K562 treated with DMSO at 1 percent for 4 hours (cell line): Measurements from ENCODE around the gene LEO1. TPM values are rescaled to one million over a fixed set of nuclear protein-coding genes. Genes with fewer than 3 reads are reported as not detected.

Experiments used
- total RNA-seq: library from RNA; unstranded; fragments of 300-600 nt; gene quantifications from 2 replicates; pipeline ENCODE4 v1.2.3, GENCODE V29; 2022; ENCODE audit not compliant: insufficient read depth

The LEO1 gene
- 22.4 TPM in 2 replicates for total RNA-seq

DNA sequence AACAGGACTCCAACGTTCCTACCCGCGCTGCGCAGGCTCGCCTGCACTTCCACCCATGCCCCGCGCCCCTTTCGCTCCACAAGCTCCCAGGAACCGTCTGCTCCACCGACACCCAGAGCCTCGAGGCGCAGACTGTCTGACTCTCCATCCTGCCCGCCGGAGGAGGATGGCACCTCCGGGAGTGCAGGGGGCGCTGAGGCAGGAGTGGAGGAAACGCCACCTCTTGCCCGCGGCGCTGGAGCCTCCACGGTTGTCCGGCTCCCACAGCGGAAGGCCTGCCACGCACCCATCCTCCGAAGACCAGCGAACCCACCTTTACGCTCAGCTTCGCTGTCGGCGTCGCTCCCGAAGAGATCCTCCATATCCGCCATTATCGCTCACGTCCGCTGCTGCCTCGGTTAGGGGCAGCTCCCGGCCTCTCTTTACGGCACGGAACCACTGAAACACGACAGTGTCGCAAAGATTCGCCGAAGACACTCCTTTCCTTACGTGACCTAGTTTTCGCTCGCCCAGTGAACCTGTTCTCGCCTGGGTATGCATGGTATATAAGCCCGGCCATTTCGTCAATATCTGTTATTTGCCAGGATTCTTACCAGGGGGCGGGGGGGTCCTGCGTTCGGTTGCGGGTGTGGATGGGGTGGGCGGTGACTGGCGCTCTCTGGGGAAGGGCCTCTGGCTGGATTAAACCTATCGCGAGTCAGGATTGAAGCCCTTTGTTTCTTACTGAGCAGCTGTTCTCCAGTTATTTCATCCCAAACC lies at the start of gene LEO1:
TSS of gene LEO1 (minus strand) at position 404 of the 759 bp plus-strand sequence. CDS start at position 371, 33 bp downstream.

DNA sequence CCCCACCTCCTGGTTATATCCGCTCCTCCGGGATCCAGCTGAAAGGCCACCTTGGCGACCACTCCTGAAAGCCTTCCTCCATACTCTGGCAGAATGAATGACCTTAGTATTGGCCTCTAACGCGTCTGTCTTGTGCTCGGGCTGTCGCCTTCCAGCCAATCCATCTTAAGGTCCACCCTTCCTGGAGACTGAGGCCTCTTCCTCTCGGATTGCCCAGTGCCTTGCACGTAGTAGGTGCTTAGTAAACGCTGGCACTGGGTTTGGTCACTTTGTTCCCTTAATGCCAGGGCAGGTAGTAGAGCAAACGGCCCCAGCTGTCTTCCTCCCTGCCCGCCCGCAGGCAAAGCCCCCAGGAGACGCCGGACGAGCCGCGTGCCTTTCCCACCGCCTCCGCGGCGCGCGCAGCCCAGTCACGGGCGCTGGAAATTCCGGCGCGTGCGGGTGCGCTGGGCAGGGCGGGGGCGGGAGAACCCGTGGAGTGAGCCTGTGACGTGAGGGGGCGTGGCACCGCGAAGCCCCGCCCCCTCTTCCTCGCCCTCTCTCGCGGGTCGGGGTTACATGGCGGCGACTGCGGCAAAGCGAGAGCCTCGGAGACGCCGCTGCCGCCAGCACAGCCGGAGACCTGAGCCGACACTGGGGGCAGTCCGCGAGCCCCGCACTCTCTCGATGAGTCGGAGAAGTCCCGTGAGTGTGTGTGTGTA lies 47.3 kb upstream of the LEO1 start, which contains the start of gene MAPK6:
TSS of gene MAPK6 (plus strand) at position 527 of the 701 bp plus-strand sequence. CDS start 27,242 bp downstream, outside the sequence.

Other genes with a start within 250 kb of the LEO1 start
- gene LYSMD2, start 234.1 kb downstream of the LEO1 start, total RNA-seq: 3.3 and 6.2 TPM in 2 replicates
- gene TMOD2, start 220.2 kb downstream of the LEO1 start, total RNA-seq: 1.8 and 2.5 TPM in 2 replicates
- gene TMOD3, start 142.1 kb downstream of the LEO1 start, total RNA-seq: 11.0 and 13.3 TPM in 2 replicates
- 24.5 and 27.8 TPM in 2 replicates for gene MAPK6, start 47.4 kb upstream of the LEO1 start, total RNA-seq
- not detected in 2 replicates for gene BCL2L10, start 141.0 kb upstream of the LEO1 start, total RNA-seq
- gene GNB5, start 219.6 kb upstream of the LEO1 start, total RNA-seq: 1.1 and 2.3 TPM in 2 replicates